Subcutaneous abdominal adipose tissue (tissue), 5 donors: ENCODE results near the gene SCUBE2.

Experiments
- H3K27ac ChIP-seq: one replicate; pipeline ENCODE4 v1.7.0; 2013; ENCODE audit warnings: low read depth, mild to moderate bottlenecking, inconsistent platforms, low read length, moderate library complexity
- H3K27me3 ChIP-seq, 5 donors: one replicate each; pipeline ENCODE4 v1.7.0; 2013; ENCODE audit warnings: low read length in 5 of 5, inconsistent platforms in 1 of 5; ENCODE audit not compliant: control insufficient read depth in 5 of 5, insufficient read depth in 4 of 5
- H3K36me3 ChIP-seq, 5 donors: one replicate each; pipeline ENCODE4 v1.7.0; 2013; ENCODE audit warnings: low read length in 5 of 5; ENCODE audit not compliant: control insufficient read depth in 5 of 5, insufficient read depth in 5 of 5
- H3K4me1 ChIP-seq, 5 donors: one replicate each; pipeline ENCODE4 v1.7.0; 2013; ENCODE audit warnings: low read length in 5 of 5, mild to moderate bottlenecking in 3 of 5, moderate library complexity in 1 of 5; ENCODE audit not compliant: control insufficient read depth in 5 of 5, insufficient read depth in 5 of 5
- H3K4me3 ChIP-seq, 5 donors: one replicate each; pipeline ENCODE4 v1.7.0; 2013; ENCODE audit warnings: low read length in 5 of 5, low read depth in 1 of 5
- H3K9ac ChIP-seq, 5 donors: one replicate each; pipeline ENCODE4 v1.7.0; 2013; ENCODE audit warnings: low read length in 5 of 5, mild to moderate bottlenecking in 4 of 5, moderate library complexity in 3 of 5
- H3K9me3 ChIP-seq, 5 donors: one replicate each; pipeline ENCODE4 v1.7.0; 2013; ENCODE audit warnings: low read length in 5 of 5; ENCODE audit not compliant: control insufficient read depth in 5 of 5
- donor health status: healthy.
- donor health status: healthy.
- donor health status: healthy.
- donor health status: healthy.
- donor health status: healthy.

Gene SCUBE2

DNA sequence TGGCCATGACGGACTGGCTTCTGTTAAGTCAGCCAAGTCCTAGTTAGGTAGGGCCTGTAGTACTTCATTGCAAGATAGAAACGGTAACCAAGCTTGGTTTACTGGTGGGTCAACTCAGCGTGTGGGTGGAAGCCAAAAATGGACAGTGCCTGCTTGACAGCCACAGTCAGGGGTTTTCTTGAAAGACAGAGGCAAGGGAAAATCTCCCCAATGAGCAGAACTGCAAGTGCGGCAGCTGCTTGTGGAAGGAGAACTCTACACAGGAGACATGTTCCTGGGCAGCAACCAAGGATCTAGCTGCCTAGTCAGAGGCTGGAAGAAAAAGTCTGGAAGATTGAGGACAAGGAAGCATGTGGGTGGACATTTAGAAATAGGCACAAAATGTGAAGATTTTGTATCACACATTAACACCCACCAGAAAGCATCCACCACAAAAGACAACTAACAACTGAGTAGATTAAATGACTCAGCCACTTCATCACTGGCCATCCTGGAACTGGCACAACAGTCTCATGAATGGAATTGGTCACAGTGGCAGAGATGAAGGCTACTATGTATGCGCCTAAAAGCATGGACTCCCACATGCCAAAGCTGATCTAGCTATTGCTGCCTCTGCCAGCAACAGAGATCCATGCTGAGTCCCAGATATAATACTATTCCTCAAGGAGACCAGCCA is 40.9 kb upstream of the SCUBE2 start:
- Histone ChIP-seq H3K27ac (no peak overlapping the region), H3K9me3 (no peaks in the 10 kb centered on the region), H3K27me3 (no peaks in the 10 kb centered on the region), H3K4me3 (no peak overlapping the region), H3K9ac (no peak overlapping the region), H3K36me3 (peaks cover 0 to 14% (median 3%) of the 10 kb centered on the region in 5 donors), H3K4me1 (no peaks in the 10 kb centered on the region)

GRCh38 chr11:9130297-9130696 is 38.9 kb upstream of the SCUBE2 start:
- Histone ChIP-seq H3K4me3 (no peak overlapping the region), H3K9ac (no peak overlapping the region), H3K9me3 (no peaks in the 10 kb centered on the region), H3K36me3 (peaks cover 0 to 11% (median 3%) of the 10 kb centered on the region in 5 donors), H3K27me3 (no peaks in the 10 kb centered on the region), H3K4me1 (no peaks in the 10 kb centered on the region), H3K27ac (no peak overlapping the region)

DNA sequence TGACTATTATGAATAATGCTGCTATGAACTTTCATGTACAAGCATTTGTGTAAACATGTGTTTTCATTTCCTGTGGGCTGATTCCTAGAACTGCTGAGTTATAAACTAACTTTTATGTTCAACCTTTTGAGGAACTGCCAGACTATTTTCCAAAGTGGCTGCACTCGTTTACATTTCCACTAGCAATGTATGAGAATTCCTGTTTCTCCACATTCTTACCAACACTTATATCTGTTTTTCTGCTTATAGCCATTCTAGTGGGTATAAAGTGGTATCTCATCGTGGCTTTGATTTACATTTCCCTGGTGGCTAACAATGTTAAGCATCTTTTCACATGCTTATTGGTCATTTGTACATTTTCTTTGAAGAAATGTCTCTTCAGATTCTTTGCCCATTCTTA is 35.2 kb upstream of the SCUBE2 start:
- Histone ChIP-seq H3K4me1 (no peaks in the 10 kb centered on the region), H3K9me3 (no peaks in the 10 kb centered on the region), H3K27ac (no peak overlapping the region), H3K27me3 (no peaks in the 10 kb centered on the region), H3K4me3 (no peak overlapping the region), H3K9ac (no peak overlapping the region), H3K36me3 (peaks cover 0 to 6% (median 0%) of the 10 kb centered on the region in 5 donors)

- H3K9ac ChIP-seq: no peak overlapping the region
- H3K27ac ChIP-seq: no peak overlapping the region
- peaks cover 0 to 3% (median 0%) of the 10 kb centered on the region in 5 donors for H3K4me1 ChIP-seq
- H3K4me3 ChIP-seq: no peak overlapping the region
- H3K9me3 ChIP-seq: no peaks in the 10 kb centered on the region
- H3K36me3 ChIP-seq: peaks cover 0 to 5% (median 0%) of the 10 kb centered on the region in 5 donors
- H3K27me3 ChIP-seq: no peaks in the 10 kb centered on the region
Measured at GRCh38 chr11:9125185-9125886, 33.9 kb upstream of the SCUBE2 start.

GRCh38 chr11:9123595-9124304 is 32.4 kb upstream of the SCUBE2 start:
- Histone ChIP-seq H3K9me3 (no peaks in the 10 kb centered on the region), H3K27me3 (no peaks in the 10 kb centered on the region), H3K9ac (no peak overlapping the region), H3K4me1 (peaks cover 0 to 3% (median 0%) of the 10 kb centered on the region in 5 donors), H3K36me3 (peaks cover 0 to 5% (median 0%) of the 10 kb centered on the region in 5 donors), H3K4me3 (no peak overlapping the region), H3K27ac (no peak overlapping the region)

DNA sequence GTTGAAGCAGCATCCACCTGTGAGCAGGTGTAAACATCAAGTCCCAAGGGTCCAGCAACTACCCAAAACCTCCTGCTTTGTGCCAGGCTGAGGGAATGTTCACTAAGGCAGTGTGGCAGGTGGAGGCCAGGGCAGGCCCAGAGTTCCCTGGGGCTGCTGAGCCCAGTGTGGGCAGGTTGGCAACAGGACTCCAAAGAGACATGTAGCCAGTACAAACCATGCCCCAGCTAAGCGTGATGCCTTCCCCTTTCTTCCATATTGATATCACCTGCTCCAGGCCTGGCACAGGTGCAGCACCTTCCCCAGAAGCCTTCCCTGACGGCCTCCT is 30.0 kb upstream of the SCUBE2 start:
- H3K27ac ChIP-seq: no peak overlapping the region
- H3K9me3 ChIP-seq: no peaks in the 10 kb centered on the region
- no peak overlapping the region for H3K4me3 ChIP-seq
- no peak overlapping the region for H3K9ac ChIP-seq
- peaks cover 0 to 3% (median 0%) of the 10 kb centered on the region in 5 donors for H3K4me1 ChIP-seq
- H3K36me3 ChIP-seq: peaks cover 0 to 5% (median 0%) of the 10 kb centered on the region in 5 donors
- no peaks in the 10 kb centered on the region for H3K27me3 ChIP-seq

DNA sequence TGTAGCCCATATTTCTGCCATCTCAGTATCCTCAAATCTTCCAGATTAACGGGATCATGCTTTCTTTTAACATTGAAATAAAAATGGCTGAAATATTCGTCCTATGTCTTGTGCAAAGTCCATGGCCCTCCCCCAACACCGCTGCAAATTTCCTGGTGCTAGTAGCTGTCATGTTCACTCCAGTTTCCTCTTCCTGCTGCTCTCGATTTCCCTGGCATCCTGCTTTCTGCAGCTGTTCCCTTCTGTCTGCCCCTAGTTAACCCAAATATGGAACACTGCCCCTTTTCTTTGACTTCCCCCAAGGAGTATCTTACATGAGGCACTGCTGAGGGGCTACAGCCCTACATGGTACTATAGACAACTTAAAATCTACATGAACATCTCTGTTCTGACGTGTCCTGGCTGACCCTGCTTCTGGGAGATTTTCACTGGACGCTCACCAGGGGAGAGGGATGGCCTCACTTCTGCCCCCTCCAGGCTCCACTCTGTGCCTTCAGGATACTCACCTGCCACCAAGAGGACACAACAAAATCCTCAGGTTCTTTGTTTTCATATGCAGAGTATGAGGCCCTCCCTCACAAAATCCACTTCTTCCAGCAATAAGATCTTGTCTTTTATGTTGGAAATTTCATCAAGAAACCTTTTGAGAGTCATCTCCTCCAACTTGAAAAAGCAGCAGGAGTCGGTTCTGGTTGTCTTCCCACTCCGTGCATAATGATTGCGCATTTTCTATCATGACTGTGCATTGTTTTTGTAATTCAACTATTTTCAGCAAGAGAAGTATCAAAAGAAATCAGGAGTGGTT is 29.5 kb upstream of the SCUBE2 start:
- H3K36me3 ChIP-seq: peaks cover 0 to 5% (median 0%) of the 10 kb centered on the region in 5 donors
- no peak overlapping the region for H3K27ac ChIP-seq
- peaks cover 0 to 3% (median 0%) of the 10 kb centered on the region in 5 donors for H3K4me1 ChIP-seq
- H3K9ac ChIP-seq: no peak overlapping the region
- H3K9me3 ChIP-seq: no peaks in the 10 kb centered on the region
- H3K4me3 ChIP-seq: no peak overlapping the region
- H3K27me3 ChIP-seq: no peaks in the 10 kb centered on the region

GRCh38 chr11:9118277-9118676 is 26.9 kb upstream of the SCUBE2 start:
- H3K4me3 ChIP-seq: no peak overlapping the region
- peaks cover 0 to 1% (median 0%) of the 10 kb centered on the region in 5 donors for H3K9me3 ChIP-seq
- H3K27me3 ChIP-seq: no peaks in the 10 kb centered on the region
- H3K36me3 ChIP-seq: peaks cover 0 to 5% (median 0%) of the 10 kb centered on the region in 5 donors
- H3K9ac ChIP-seq: no peak overlapping the region
- no peak overlapping the region for H3K27ac ChIP-seq
- peaks cover 0 to 3% (median 0%) of the 10 kb centered on the region in 5 donors for H3K4me1 ChIP-seq

DNA sequence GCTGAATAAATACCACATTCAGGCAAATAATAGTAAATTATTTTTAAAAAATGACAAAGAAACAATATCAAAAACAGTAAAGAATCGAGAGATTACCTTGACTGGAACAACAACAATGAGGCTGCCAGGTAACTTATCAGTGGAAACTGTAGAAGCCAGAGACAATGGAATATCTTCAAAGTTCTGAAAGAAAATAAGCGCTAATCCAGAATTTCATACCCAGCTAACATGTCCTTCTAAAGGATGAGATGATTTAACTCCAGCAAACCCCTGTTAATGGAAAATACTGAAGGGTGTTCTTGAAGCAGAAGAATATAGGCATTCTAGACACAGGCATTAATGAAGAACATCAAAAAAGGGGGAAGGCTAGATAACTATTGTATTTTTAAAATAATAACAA is 20.7 kb upstream of the SCUBE2 start:
- Histone ChIP-seq H3K4me1 (no peaks in the 10 kb centered on the region), H3K9me3 (peaks cover 0 to 10% (median 3%) of the 10 kb centered on the region in 5 donors), H3K27me3 (no peaks in the 10 kb centered on the region), H3K36me3 (no peaks in the 10 kb centered on the region), H3K4me3 (no peak overlapping the region), H3K27ac (no peak overlapping the region), H3K9ac (no peak overlapping the region)
